Adipocyte (in vitro differentiated cells): ENCODE results near the gene ZSCAN22.

Experiments used
- DNase-seq: peaks from one replicate; pipeline ENCODE4 v3.0.0-alpha.2; 2015; ENCODE audit warnings: low read depth
- H3K27me3 ChIP-seq: replicated peaks from 2 replicates; pipeline ENCODE4 v1.7.0; 2013; ENCODE audit warnings: mild to moderate bottlenecking, low read length, moderate library complexity; ENCODE audit not compliant: control insufficient read depth, insufficient read depth
- H3K36me3 ChIP-seq: 2 replicates; pipeline ENCODE4 v1.7.0; 2013; ENCODE audit warnings: low read length, mild to moderate bottlenecking, moderate library complexity; ENCODE audit not compliant: control insufficient read depth, insufficient read depth, severe bottlenecking
- H3K4me1 ChIP-seq: 2 replicates; pipeline ENCODE4 v1.7.0; 2013; ENCODE audit warnings: mild to moderate bottlenecking, low read length, moderate library complexity; ENCODE audit not compliant: control insufficient read depth, insufficient read depth
- H3K4me3 ChIP-seq: 2 replicates; pipeline ENCODE4 v1.7.0; 2013; ENCODE audit warnings: mild to moderate bottlenecking, low read length, moderate library complexity
- H3K9ac ChIP-seq: 2 replicates; pipeline ENCODE4 v1.7.0; 2013; ENCODE audit warnings: mild to moderate bottlenecking, low read length, moderate library complexity
- H3K9me3 ChIP-seq: 2 replicates; pipeline ENCODE4 v1.7.0; 2013; ENCODE audit warnings: mild to moderate bottlenecking, low read length, moderate library complexity; ENCODE audit not compliant: control insufficient read depth

ZSCAN22 gene

DNA sequence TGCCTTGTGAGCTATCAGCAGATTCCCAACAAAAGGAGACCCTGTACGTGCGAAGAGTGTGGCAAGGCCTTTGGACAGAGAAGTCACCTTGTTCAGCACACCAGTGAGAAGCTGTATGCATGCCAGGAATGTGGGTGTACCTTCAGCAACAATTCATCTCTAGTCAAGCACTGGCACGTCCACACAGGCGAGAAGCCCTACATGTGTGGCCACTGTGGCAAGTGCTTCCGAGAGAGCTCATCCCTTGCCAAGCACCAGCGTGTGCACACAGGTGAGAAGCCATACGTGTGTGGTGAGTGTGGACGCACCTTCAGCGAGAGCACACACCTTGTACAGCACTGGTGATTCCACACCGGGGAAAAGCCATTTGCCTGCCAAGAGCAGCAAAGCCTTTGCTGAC lies 7.6 kb upstream of the ZSCAN22 start:
- H3K4me3 ChIP-seq, result no peak overlapping the region
- no peaks in the 10 kb centered on the region for H3K4me1 ChIP-seq
- no peaks in the 10 kb centered on the region for H3K9me3 ChIP-seq
- no peak overlapping the region for H3K9ac ChIP-seq
- peaks cover 12% of the 10 kb centered on the region for H3K36me3 ChIP-seq
- no peak for DNase-seq
- H3K27me3 ChIP-seq, result no peaks in the 10 kb centered on the region

DNA sequence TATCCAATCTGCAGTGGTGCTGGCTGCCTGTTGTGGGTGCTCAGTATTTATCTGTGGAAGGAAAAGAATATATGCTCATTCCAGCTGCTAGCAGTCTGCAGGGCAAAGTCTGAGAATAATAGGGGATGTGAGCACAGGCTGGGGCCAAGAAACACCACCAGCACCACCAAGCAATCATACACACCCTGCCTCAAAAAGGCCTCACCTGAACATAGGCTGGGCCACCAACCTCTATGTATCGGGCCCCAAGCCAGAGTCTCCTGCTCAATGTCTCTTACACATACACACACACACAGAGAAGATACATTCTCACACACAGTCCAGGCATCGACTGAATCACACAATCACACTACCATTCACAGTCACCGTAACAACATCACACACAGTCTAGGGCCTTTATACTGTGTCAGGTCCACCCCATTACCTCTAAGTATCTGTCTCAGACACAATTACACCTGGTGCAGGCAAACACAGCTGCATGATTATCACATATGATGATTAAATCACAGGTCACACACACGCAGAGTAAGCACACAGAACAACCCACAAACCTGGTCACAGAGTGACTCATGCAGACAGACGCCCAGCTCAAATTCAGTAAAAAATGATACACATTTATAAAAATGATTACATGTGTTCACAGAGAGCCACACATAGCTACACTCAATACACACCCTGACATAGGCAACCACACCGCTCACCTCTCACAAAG lies 1.3 kb upstream of the ZSCAN22 start:
- H3K9ac ChIP-seq, result peak overlapping the region; percentile 91
- H3K4me1 ChIP-seq, result peaks cover 15% of the 10 kb centered on the region
- no peaks in the 10 kb centered on the region for H3K36me3 ChIP-seq
- peak overlapping the region; percentile 92 for H3K4me3 ChIP-seq
- DNase-seq, result peak; percentile 23
- H3K9me3 ChIP-seq, result no peaks in the 10 kb centered on the region
- H3K27me3 ChIP-seq, result no peaks in the 10 kb centered on the region

- H3K9me3 ChIP-seq, result no peaks in the 10 kb centered on the region
- H3K9ac ChIP-seq, result peak overlapping the region; percentile 91
- no peaks in the 10 kb centered on the region for H3K36me3 ChIP-seq
- no peaks in the 10 kb centered on the region for H3K27me3 ChIP-seq
- peak overlapping the region; percentile 92 for H3K4me3 ChIP-seq
- peak; percentile 6 for DNase-seq
- H3K4me1 ChIP-seq, result peaks cover 19% of the 10 kb centered on the region
Measured at GRCh38 chr19:58326501-58326913, 287 bp upstream of the ZSCAN22 start.

GRCh38 chr19:58328999-58329398 lies 2.2 kb downstream of the ZSCAN22 start:
- H3K36me3 ChIP-seq, result no peaks in the 10 kb centered on the region
- peaks cover 19% of the 10 kb centered on the region for H3K4me1 ChIP-seq
- no peaks in the 10 kb centered on the region for H3K9me3 ChIP-seq
- no peak for DNase-seq
- no peaks in the 10 kb centered on the region for H3K27me3 ChIP-seq
- H3K4me3 ChIP-seq, result no peak overlapping the region
- H3K9ac ChIP-seq, result no peak overlapping the region

DNA sequence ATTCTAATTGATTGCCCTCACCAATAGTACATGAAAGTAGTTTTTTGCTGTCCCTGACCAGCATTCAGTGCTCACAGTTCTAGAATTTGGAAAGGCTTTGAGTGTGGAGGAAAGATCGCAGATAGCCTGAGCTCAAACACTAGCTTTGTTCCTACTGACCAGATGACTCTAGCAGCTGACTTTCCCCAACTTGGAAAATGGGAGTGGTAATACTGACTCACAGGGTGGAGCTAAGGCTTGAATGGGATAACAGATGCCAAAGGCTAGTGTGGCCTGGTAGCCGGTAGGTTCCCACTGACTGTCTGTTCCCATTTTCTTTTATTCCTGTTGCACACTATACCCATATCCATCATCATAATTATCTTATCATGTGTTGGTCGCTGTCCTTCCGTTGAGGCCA lies 3.7 kb downstream of the ZSCAN22 start:
- Histone ChIP-seq H3K9me3 (no peaks in the 10 kb centered on the region), H3K36me3 (peaks cover 8% of the 10 kb centered on the region), H3K9ac (peak overlapping the region; percentile 63), H3K4me3 (no peak overlapping the region), H3K4me1 (peaks cover 18% of the 10 kb centered on the region), H3K27me3 (no peaks in the 10 kb centered on the region)
- DNase-seq, result peak; percentile 45

GRCh38 chr19:58332697-58333096 lies 5.9 kb downstream of the ZSCAN22 start:
- no peaks in the 10 kb centered on the region for H3K9me3 ChIP-seq
- no peak overlapping the region for H3K4me3 ChIP-seq
- H3K36me3 ChIP-seq, result peaks cover 11% of the 10 kb centered on the region
- H3K9ac ChIP-seq, result no peak overlapping the region
- H3K4me1 ChIP-seq, result peaks cover 11% of the 10 kb centered on the region
- H3K27me3 ChIP-seq, result no peaks in the 10 kb centered on the region
- DNase-seq, result no peak

GRCh38 chr19:58334691-58335249 lies 8.0 kb downstream of the ZSCAN22 start:
- Histone ChIP-seq H3K9me3 (no peaks in the 10 kb centered on the region), H3K27me3 (no peaks in the 10 kb centered on the region), H3K4me1 (peaks cover 4% of the 10 kb centered on the region), H3K9ac (no peak overlapping the region), H3K36me3 (peaks cover 27% of the 10 kb centered on the region), H3K4me3 (no peak overlapping the region)
- DNase-seq, result no peak

DNA sequence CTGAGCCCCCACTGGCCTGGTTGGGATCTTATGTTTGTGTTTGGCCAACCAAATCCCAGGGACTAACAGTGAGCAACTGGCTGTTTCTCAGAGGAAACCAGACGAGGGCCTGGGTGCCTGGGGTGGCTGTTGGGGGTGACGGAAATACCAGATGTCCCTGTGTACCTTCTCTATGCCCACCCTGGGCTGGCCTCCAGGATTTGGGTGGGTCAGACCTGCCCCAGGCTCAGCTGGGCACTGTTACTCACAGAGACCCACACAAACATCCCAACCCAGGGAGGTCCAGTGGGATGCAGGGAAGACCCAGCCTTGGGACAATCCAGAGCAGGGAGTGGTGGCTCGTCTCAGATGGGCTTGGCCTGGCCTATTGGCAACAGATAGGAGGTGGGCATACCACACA lies 8.8 kb downstream of the ZSCAN22 start:
- H3K4me1 ChIP-seq, result peaks cover 3% of the 10 kb centered on the region
- H3K27me3 ChIP-seq, result no peaks in the 10 kb centered on the region
- no peak overlapping the region for H3K4me3 ChIP-seq
- H3K9ac ChIP-seq, result no peak overlapping the region
- H3K9me3 ChIP-seq, result no peaks in the 10 kb centered on the region
- no peak for DNase-seq
- H3K36me3 ChIP-seq, result peaks cover 27% of the 10 kb centered on the region

GRCh38 chr19:58336216-58336615 lies 9.4 kb downstream of the ZSCAN22 start:
- Histone ChIP-seq H3K4me3 (no peak overlapping the region), H3K9ac (no peak overlapping the region), H3K27me3 (no peaks in the 10 kb centered on the region), H3K9me3 (no peaks in the 10 kb centered on the region), H3K4me1 (no peaks in the 10 kb centered on the region), H3K36me3 (peaks cover 27% of the 10 kb centered on the region)
- DNase-seq, result no peak

GRCh38 chr19:58336820-58337219 lies 10.0 kb downstream of the ZSCAN22 start:
- no peak overlapping the region for H3K4me3 ChIP-seq
- H3K9ac ChIP-seq, result no peak overlapping the region
- peaks cover 27% of the 10 kb centered on the region for H3K36me3 ChIP-seq
- no peak for DNase-seq
- H3K27me3 ChIP-seq, result no peaks in the 10 kb centered on the region
- H3K9me3 ChIP-seq, result no peaks in the 10 kb centered on the region
- no peaks in the 10 kb centered on the region for H3K4me1 ChIP-seq

DNA sequence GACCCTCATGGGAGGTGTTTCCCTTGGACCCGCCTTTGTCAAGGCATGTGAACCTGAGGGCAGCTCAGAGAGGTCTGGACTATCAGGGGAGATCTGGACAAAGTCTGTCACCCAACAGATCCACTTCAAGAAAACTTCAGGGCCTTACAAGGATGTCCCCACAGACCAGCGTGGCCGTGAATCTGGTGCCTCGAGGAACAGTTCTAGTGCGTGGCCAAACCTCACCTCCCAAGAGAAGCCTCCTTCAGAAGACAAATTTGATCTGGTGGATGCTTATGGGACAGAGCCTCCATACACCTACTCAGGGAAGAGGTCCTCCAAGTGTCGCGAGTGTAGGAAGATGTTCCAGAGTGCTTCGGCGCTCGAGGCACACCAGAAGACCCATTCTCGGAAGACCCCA lies 11.5 kb downstream of the ZSCAN22 start:
- no peaks in the 10 kb centered on the region for H3K4me1 ChIP-seq
- H3K27me3 ChIP-seq, result no peaks in the 10 kb centered on the region
- H3K36me3 ChIP-seq, result peaks cover 27% of the 10 kb centered on the region
- no peak overlapping the region for H3K4me3 ChIP-seq
- H3K9ac ChIP-seq, result no peak overlapping the region
- no peaks in the 10 kb centered on the region for H3K9me3 ChIP-seq
- DNase-seq, result no peak
